ENCODE results near the gene GMDS.

GMDS gene

DNA sequence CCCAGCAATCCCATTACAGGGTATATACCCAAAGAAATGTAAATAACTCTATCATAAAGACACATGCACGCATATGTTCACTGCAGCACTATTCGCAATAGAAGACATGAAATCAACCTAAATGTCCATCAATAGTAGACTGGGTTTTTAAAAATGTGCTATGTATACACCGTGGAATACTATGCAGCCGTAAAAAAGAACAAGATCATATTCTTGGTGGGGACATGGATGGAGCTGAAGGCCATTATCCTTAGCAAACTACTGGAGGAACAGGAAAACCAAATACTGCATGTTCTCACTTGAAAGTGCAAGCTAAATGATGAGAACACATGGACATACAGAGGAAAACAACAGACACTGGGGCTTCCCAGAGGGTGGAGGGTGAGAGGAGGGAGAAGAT, 201.2 kb downstream of the GMDS start:
- no peak for DNase-seq (ENCODE audit: low read depth in 1 of 2, low spot score in 1 of 2)

DNA sequence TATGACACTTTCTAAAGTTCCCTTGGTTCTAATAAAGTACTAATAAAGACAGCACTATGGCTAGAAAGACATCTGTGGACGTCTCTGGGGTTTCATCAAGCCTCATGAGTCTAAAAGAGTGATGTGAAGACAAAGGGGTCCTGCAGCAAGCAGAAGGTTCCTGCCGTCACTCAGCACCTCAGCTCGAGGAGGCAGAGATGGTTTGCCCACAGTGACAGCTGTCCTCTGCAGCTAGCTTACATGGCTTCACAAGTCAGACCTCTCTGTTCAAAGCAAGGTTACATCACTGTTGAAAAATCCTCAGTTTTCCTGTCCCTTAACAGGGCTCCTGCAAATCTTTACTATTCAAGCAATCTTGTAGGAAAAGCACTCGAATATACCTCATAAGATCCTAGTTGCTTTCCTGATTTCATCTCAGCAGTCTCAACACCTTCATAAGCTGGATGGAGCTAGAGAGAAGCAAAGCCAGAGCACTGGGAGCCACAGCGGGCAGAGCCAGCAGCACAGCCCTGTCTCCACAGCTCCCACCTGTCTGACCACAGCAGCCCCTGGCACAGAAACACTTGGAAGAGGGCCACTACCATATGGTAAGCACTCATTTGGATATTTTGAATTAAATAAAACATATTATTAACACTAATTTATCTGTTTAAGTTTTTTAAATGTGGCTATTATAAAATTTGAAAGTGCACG, 202.3 kb downstream of the GMDS start:
- DNase-seq (ENCODE audit: low read depth in 1 of 2, low spot score in 1 of 2): no peak

DNA sequence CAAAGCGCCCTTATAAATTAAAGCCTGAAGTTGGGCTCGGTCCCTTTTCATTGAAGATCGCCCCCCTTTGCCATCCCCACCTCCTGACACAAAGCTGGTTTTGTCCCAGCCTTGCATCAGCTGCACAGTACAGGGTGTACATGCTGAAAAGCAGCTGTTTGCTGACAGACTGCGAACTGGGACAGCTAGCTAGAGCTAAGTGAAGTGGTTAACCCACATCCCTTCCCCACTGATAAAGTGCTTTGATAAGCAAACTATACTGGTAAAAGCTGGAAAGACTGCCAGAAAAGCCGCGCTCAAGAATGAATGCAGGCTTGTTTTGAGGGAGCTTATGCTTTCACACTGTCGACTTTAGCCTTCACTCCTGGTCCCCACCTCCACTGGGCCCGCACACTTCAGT, 207.3 kb downstream of the GMDS start:
- DNase-seq (ENCODE audit: low read depth in 1 of 2, low spot score in 1 of 2): peak in 1 of 2 donors; percentile 1

DNA sequence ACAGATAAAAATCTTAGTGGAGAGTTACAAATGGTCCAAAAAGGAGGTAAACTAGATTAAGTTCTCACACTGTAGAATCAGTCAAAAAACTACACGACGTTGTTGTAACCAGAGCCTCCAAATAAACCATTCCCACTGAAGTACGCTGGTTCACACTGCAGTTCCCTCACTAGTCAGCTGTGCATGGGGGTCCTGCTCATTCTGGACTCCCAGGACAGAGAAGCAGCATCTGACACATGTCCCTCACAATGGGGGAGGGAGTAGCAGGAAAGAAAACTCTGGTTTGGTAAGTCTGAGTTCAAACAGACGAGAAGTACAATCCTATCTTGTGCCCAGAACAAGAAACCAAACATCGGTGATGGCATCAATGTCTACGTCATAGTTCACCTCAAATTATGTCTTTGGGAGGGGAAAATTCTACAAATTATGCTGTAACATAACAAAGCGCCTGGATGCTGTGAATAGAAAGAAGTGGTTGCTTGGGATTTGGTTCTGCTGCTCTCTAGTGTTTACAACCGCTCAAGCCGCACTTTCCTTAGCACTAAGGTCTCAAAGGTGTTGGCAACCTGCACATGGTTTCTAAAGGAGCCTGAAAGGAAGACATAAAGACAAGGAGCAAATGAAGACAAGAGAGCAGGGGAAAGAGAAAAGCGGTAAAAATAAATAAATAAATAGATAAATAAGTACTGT, 208.0 kb downstream of the GMDS start:
- DNase-seq (ENCODE audit: low read depth in 1 of 2, low spot score in 1 of 2): no peak

DNA sequence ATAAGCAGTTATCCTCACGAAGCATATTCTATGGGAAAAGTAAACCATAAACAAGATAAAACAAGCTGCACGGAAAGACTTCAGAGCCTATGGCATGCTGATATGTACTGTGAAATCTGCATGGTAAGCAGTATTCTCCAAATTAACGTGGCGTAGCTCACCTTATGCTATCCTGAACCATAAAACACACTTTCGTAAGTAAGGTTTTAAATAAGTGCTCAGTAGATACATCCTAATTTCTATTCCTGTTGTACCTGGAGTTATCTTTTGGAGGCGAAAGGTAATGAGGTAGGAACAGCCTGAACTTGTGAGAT, 208.7 kb downstream of the GMDS start:
- DNase-seq (ENCODE audit: low read depth in 1 of 2, low spot score in 1 of 2): no peak

DNA sequence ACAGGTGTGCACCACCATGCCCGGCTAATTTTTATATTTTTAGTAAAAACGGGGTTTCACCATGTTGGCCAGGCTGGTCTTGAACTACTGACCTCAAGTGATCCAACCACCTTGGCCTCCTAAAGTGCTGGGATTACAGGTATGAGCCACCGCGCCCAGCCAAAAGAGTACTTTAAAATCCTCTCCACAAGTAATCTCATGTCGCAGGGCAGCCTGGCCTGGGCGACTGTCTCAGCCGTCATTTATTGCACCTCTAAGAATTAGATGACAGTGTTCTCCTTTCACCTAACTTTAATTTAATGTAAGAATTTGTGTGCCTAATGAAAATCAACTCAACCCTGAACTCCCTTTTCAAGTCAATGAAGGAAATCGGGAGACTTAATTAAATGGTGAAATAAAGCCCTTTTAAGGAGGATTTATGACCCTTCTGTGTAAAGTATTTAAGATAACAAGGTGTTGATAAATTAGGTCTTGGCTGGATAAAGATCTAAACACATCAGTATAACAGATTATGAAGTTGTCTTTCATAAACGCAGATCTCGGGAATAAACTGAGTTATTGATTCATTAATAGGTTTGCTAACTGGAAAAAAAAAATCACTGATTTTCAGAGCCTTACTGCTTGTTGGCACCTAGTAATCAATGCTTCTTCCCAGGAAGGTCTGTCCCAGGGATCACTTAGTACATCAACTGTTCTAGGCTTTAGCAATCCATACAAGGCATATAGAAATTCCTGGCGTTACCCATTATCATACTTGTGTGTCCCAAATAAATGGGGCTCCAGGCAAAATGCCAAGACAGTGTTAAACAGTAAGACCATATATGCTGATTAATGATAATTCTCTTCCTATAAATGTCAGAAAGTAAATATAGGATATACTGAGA, 209.3 kb downstream of the GMDS start:
- no peak for DNase-seq (ENCODE audit: low read depth in 1 of 2, low spot score in 1 of 2)

DNA sequence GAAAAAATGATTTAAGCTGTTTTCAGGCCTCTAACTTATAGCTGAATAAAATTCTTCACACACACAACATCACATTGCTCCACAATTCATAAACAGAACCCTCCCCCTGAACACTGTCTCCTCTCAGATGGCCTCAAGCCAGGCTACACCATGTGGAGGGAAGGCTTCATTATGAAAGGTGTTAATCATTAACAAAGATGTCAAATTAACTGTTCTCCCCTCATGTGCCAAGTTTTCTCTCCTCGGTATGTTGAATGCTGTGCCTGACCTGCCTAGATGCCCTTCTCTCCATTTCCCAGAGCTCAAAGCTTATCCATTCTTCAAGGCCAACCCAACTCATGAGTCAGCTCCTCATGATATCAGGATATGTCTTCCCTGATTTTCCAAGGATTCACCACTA, 210.4 kb downstream of the GMDS start:
- no peak for DNase-seq (ENCODE audit: low read depth in 1 of 2, low spot score in 1 of 2)

DNA sequence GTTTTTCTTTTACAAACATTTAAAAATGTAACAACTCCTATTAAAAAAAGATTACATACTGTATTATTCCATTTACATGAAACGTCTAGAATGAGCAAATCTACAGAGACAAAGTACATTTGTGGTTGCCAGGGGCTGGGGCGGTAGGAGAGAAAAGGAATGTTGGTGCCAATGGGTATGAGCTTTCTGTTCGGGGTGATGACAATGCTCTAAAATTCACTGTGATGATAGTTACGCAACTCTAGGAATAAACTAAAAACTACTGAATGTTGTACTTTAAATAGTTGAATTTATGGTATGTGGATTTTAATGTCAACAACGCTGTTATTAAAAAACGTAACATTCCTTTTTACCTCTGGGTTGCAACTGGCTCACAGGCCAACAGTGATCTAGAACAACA, 211.1 kb downstream of the GMDS start:
- DNase-seq (ENCODE audit: low read depth in 1 of 2, low spot score in 1 of 2): no peak

DNA sequence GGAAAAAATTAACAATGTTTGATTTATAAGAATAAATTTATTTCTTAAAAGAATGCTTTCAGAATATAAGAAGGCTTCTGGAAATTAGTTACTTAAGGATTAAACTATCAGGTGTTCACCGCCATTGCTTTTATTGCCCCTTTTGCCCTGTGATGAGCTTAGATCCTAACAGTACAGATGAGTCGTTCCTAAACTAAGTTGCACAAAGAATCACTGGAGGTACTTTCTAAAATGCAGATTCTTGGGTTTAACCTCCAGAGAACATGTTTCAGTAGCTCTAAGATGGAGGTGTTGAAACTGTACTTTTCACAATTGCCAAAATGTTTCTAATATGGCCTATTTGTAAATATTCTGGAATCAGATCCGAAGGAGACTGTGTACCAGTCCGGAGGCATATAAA, 211.9 kb downstream of the GMDS start:
- no peak for DNase-seq (ENCODE audit: low read depth in 1 of 2, low spot score in 1 of 2)

DNA sequence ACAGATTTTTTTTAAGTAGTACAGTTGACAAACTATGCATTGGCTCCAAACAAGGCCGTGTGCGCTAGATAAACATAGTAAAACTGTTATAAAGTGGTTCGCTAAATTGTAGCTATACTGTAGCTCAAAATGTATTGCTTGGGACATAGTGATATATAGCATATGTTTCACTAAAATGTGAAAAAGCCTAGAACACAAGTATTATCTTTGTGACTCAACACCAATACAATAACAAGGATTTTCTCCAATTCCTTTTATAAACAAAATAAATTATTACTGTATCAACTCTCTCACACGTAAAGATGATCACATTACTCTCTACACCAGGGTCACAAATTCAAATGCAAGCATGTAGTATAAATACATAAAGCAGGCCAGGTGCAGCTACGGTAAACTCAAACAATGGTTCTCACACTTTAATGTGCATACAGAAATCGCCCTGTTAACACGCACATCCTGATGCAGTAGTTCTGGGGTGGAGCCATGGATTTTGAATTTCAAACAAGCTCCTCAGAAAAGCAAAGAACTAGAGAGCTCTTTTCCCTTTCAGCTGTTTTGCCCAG, 214.6 kb downstream of the GMDS start:
- DNase-seq (ENCODE audit: low read depth in 1 of 2, low spot score in 1 of 2): no peak

DNA sequence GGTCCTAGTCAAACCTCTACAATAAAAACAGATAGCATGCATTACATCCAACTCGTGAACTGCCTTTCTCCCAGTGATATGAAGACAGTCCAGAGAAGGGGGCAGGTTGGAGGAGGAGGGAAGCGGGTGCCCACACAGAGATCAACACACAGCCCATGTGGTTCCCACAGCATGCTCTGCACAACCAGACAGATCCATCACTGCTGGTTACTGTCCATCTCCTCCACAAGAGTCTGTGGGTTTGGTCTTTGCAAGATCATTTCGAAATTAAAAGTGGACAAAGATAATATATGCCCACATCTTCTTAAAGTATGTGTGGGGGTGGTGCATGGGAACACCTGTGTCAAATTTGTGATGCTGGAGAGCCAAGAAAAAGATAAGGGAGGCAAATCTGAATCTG, 215.5 kb downstream of the GMDS start:
- DNase-seq (ENCODE audit: low read depth in 1 of 2, low spot score in 1 of 2): no peak

DNA sequence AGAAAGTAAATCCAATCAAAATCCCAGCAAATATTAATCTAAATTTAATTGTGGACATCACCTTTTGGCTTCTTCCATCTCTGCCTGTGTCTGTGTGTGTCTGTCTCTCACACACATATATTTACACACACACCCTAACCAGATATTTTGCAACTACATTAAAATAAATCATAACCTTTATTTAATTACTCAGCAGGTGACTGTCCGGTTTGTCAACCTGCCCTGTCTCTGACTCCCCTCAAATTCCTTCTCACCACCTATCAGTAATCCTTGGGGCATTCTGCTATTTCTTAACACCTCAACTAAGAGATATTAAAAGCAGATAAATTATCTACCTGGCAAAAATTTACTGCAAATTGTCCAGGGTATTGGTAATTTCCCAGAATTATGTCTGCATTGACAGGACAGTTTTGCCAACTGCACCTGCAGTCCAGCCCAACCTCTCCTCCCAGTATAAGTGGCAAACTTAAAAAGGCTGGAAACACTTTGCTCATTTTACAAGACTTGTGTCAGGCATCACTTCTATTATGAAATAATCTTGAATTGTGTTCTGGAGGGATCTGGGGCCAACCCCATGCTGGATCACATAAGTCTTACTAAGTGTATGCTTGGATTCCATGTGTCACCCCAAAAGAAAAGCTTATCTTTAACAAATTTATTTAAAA, 216.1 kb downstream of the GMDS start:
- DNase-seq (ENCODE audit: low read depth in 1 of 2, low spot score in 1 of 2): no peak

DNA sequence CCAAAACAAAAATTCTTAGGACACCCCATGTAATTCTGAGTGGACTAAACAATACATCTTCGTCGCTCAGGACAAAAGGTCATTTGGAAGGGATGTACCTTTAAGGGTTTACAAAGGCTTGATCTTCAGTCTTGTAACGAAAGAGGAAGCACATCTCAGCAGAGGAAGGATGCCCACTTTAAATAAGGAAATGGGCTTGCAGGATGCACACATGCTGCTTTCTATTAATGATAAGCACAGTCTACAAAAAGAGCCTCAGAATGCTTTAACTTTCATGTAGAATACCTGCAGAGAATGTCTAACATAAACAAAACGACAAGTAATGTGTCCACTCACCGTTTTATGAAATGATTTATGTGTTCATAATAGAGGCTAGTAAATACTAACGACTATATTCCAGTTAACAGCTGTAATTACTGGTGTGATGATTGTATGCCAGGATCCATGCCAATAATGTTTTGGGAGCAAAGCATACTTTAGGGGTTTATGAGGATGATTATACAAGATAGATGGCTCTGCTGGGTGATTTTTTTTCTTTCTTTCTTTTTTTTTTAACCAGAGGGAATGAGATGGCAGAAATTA, 216.9 kb downstream of the GMDS start:
- DNase-seq (ENCODE audit: low read depth in 1 of 2, low spot score in 1 of 2): no peak

DNA sequence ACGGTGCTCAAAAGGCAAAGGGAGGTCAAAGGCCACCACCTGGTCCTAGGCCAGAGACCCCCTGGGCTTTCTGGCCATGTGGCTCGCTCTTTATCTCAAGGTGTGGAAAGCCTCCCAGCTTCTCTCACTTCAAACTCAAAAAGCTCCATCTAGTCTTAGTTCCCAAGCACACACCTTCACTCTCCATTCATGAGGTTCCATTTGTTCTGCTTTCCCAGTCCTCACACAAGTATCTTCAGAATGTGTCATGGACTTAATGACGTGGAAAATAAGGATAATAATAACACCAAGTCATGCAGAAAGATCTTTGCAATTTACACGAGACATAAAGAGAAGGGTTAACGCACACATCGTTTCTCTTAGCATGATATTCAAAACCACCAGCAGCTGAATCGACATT, 219.3 kb downstream of the GMDS start:
- no peak for DNase-seq (ENCODE audit: low read depth in 1 of 2, low spot score in 1 of 2)

DNA sequence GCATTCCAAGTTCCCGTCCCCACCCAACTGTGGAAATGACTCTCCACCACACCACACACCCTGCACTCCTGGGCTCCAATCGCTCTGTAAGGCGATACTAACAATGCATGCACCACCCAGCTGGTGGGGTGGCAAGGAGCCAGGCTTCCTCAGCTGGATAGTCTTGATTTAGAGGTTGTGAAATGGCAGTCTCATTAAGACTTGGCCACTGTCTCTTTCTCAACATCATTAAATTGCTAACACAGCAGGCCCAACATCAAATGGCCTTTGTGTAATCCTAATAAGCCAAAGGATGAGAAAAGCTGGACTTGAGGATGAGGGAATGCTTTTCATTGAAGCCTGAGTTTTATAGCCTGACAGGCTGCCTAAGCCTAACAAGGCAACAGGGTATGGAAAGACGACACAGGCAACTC, 223.7 kb downstream of the GMDS start:
- no peak for DNase-seq (ENCODE audit: low read depth in 1 of 2, low spot score in 1 of 2)

DNA sequence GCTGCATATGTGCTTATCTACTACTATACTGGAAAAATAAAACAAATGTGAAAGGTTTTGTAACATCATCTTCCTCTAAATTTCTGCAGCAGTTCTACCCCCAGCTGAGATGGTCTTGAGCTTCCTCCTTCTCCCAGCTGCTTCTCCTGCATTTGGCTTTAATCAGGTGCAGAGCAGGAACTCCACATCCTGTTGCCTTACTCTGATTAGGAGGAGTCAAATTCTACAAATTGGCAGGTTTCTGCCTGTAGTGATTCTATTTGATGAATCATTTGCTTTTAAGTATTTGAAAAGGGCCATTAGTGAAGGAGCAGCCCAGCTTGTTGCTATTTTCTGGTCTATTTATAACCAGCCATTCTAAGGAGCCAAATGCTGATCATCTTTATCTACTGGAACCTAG, 224.5 kb downstream of the GMDS start:
- DNase-seq (ENCODE audit: low read depth in 1 of 2, low spot score in 1 of 2): no peak

DNA sequence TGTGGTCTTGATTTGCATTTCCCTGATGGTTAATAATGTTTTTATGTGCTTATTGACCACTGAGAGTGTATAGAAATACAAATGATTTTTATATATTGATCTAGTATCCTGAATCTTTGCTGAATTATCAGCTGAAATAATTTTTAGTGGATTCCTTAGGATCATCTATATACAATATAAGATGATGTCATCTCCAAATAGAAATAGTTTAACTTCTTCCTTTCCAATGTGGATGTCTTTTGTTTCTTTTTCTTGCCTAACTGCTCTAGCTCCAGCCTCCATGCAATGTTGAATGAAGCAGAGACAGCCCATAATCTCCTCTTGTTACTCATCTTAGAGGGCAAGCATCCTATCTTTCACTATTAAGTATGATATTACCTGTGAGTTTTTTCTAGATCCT, 226.4 kb downstream of the GMDS start:
- no peak for DNase-seq (ENCODE audit: low read depth in 1 of 2, low spot score in 1 of 2)

DNA sequence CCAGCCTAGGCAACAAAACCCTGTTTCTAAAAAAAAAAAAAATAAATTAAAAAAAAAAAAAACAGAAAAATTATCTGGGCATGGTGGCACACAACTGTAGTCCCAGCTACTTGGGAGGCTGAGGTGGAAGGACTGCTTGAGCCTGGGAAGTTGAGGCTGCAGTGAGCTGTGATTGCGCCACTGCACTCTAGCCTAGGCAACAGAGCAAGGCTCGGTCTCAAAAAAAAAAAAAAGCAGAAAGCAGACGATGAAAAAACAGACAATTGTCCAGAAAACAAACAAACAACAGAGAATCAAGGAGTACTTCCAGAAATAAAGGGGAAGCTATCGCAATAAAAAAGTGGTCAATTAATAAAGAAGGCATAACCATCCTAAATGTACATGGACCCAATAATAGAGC, 229.4 kb downstream of the GMDS start:
- DNase-seq (ENCODE audit: low read depth in 1 of 2, low spot score in 1 of 2): no peak

DNA sequence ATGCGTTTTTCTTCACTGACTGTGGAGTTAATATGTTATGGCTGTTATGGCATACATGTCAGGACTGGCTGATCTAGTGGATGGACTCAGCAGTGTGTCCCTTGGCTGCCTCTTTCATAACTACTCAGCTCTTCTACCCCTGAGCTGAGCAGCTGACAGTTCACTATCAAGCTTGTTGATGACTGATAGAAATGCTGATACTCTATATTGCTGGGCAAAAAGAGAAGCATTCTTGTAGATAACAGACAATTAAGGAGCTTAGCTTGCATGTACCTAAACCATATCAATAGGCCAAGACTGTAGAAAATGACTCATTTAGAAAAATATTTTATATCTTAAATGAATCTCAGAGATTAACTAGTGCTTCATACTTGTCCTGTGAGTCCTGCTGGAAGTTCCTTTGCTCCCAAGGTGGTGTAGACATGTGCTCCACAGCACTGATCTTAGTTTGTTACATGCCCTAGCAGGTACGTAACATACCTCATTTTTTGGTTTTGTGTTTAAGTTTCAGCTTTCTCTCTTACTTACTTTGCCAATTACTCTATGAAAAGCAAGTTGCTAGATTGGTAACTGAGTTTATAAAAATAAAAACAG, 236.9 kb downstream of the GMDS start:
- DNase-seq (ENCODE audit: low read depth in 1 of 2, low spot score in 1 of 2): no peak

DNA sequence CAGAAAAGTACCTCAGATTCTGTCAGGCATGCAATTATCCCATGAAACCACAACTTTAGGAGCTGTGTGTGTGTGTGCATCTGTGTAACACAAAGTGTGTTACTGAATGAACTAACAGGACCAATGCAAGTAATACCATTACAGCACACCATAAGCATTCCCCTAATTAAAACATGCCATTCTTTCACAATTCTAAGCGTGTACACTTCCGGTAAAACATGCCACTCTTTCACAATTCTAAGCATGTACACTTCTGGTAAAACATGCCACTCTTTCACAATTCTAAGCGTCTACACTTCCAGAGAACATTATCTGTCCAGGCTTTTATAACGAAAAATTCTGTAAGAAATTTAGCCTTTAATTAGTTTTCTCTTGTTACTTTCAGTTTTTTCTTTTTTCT, 238.2 kb downstream of the GMDS start:
- no peak for DNase-seq (ENCODE audit: low read depth in 1 of 2, low spot score in 1 of 2)

DNA sequence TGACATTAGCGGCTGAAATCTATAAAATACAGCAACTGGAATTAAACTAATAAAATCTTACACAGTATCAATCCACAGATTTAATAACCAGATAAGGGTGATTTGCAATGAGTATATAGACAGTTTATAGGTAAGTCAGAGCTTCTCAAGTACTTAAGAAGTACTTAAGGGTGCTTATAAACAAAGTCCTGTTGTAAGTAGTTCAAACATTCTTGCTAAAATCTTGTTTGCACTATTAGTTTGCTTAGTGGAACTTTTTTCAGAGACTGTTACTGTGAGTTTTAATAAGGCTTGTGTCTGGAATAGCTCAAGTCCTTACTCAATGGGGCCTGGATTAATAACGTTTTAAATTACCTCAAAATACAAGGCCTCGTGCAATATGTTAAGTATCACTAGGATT, 240.5 kb downstream of the GMDS start:
- no peak for DNase-seq (ENCODE audit: low read depth in 1 of 2, low spot score in 1 of 2)
